ENCODE data around the gene FRRS1. TPM values are rescaled to one million over a fixed set of nuclear protein-coding genes. Genes with fewer than 3 reads are reported as not detected.

FRRS1 gene
- polyA plus RNA-seq, 3 donors = 0.61 to 2.1 (median 2.1) TPM

DNA sequence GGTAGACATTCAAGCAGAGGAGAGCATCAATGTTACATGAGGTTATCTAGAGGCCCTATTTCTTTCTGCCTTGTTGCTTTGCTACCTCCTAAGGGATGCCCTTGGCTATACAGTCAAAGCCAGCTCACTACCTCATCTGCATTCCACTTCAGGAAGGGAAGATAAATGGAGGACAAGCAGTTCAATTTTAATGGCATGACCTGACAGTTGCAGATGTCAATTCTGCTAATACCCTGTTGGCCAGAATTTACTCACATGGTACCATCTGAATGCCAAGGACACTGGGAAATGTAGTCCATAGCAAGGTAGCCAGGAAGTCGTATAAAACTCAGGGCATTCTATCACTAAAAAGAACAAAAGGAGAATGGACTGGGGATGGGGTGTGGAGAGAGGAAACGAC lies 89.0 kb downstream of the FRRS1 start:
- Mint-ChIP-seq H3K36me3 (no peaks in the 10 kb centered on the region), H3K27me3 (ENCODE audit: low read depth in 3 of 3) (peaks cover 0 to 2% (median 0%) of the 10 kb centered on the region in 3 donors), H3K4me3 (no peak overlapping the region), H3K27ac (no peak overlapping the region), H3K9me3 (peaks cover 0 to 4% (median 0%) of the 10 kb centered on the region in 7 donors), H3K4me1 (no peaks in the 10 kb centered on the region)
- no peak overlapping the region for H3K4me3 ChIP-seq (replicated peaks in 1 of 3; ENCODE audit: low read depth in 2 of 3, low read length in 3 of 3)
- no peaks in the 10 kb centered on the region for H3K4me1 ChIP-seq (ENCODE audit: control insufficient read depth in 1 of 2, insufficient read depth in 2 of 2, low read length in 2 of 2)
- H3K9me3 ChIP-seq (replicated peaks in 1 of 2; ENCODE audit: control insufficient read depth in 1 of 2, insufficient read depth in 1 of 2, low read length in 2 of 2) = no peaks in the 10 kb centered on the region
- H3K79me2 ChIP-seq (ENCODE audit: insufficient read depth, low read length) = no peaks in the 10 kb centered on the region
- no peaks in the 10 kb centered on the region for H3K36me3 ChIP-seq (replicated peaks in 1 of 2; ENCODE audit: control insufficient read depth in 1 of 2, insufficient read depth in 2 of 2, low read length in 2 of 2)
- no CpG with 5 or more reads among the region's 2 CpGs for WGBS (ENCODE audit: insufficient coverage)
- no peaks in the 10 kb centered on the region for H4K20me1 ChIP-seq (ENCODE audit: insufficient read depth, low read length)
- peaks cover 0 to 2% of the 10 kb centered on the region in 2 donors for H3K27me3 ChIP-seq (ENCODE audit: control insufficient read depth in 2 of 2, insufficient read depth in 2 of 2, low read length in 2 of 2)
- no peak overlapping the region for H3K27ac ChIP-seq (ENCODE audit: low read depth in 1 of 2, low read length in 2 of 2)
- no peak overlapping the region for H3K9ac ChIP-seq (ENCODE audit: insufficient read depth, low read length, poor library complexity, severe bottlenecking)
- no peak overlapping the region for H3K4me2 ChIP-seq (replicated peaks; ENCODE audit: extremely low read depth, low read length, poor library complexity, severe bottlenecking)
- H2AFZ ChIP-seq (ENCODE audit: insufficient read depth, low read depth, low read length, poor library complexity, severe bottlenecking) = no peak overlapping the region
- DNase-seq = no peak
- TF ChIP-seq, protein P1, sequence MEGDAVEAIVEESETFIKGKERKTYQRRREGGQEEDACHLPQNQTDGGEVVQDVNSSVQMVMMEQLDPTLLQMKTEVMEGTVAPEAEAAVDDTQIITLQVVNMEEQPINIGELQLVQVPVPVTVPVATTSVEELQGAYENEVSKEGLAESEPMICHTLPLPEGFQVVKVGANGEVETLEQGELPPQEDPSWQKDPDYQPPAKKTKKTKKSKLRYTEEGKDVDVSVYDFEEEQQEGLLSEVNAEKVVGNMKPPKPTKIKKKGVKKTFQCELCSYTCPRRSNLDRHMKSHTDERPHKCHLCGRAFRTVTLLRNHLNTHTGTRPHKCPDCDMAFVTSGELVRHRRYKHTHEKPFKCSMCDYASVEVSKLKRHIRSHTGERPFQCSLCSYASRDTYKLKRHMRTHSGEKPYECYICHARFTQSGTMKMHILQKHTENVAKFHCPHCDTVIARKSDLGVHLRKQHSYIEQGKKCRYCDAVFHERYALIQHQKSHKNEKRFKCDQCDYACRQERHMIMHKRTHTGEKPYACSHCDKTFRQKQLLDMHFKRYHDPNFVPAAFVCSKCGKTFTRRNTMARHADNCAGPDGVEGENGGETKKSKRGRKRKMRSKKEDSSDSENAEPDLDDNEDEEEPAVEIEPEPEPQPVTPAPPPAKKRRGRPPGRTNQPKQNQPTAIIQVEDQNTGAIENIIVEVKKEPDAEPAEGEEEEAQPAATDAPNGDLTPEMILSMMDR (IDR thresholded peaks at IDR 0.05) = no peak
- intact Hi-C loops (cut with micrococcal nuclease) = no loop called here

GRCh38 chr1:99676876-99677275 lies 89.6 kb downstream of the FRRS1 start:
- intact Hi-C loops (cut with micrococcal nuclease) = no loop called here
- Mint-ChIP-seq H3K27ac (no peak overlapping the region), H3K4me1 (no peaks in the 10 kb centered on the region), H3K9me3 (peaks cover 0 to 4% (median 0%) of the 10 kb centered on the region in 7 donors), H3K36me3 (no peaks in the 10 kb centered on the region), H3K27me3 (ENCODE audit: low read depth in 3 of 3) (peaks cover 0 to 2% (median 0%) of the 10 kb centered on the region in 3 donors), H3K4me3 (no peak overlapping the region)
- Histone ChIP-seq H4K20me1 (ENCODE audit: insufficient read depth, low read length) (no peaks in the 10 kb centered on the region), H3K79me2 (ENCODE audit: insufficient read depth, low read length) (no peaks in the 10 kb centered on the region), H3K9me3 (replicated peaks in 1 of 2; ENCODE audit: control insufficient read depth in 1 of 2, insufficient read depth in 1 of 2, low read length in 2 of 2) (no peaks in the 10 kb centered on the region), H3K4me2 (replicated peaks; ENCODE audit: extremely low read depth, low read length, poor library complexity, severe bottlenecking) (no peak overlapping the region), H3K27me3 (ENCODE audit: control insufficient read depth in 2 of 2, insufficient read depth in 2 of 2, low read length in 2 of 2) (peaks cover 0 to 3% of the 10 kb centered on the region in 2 donors), H3K27ac (ENCODE audit: low read depth in 1 of 2, low read length in 2 of 2) (no peak overlapping the region), H3K36me3 (replicated peaks in 1 of 2; ENCODE audit: control insufficient read depth in 1 of 2, insufficient read depth in 2 of 2, low read length in 2 of 2) (no peaks in the 10 kb centered on the region), H3K4me1 (ENCODE audit: control insufficient read depth in 1 of 2, insufficient read depth in 2 of 2, low read length in 2 of 2) (no peaks in the 10 kb centered on the region), H3K9ac (ENCODE audit: insufficient read depth, low read length, poor library complexity, severe bottlenecking) (no peak overlapping the region), H3K4me3 (replicated peaks in 1 of 3; ENCODE audit: low read depth in 2 of 3, low read length in 3 of 3) (no peak overlapping the region), H2AFZ (ENCODE audit: insufficient read depth, low read depth, low read length, poor library complexity, severe bottlenecking) (no peak overlapping the region)
- TF ChIP-seq, protein P1 (IDR thresholded peaks at IDR 0.05) = no peak
- DNase-seq = no peak
